GM23338 (cell line): ENCODE data around the gene ADGRG1. TPM values are rescaled to one million over a fixed set of nuclear protein-coding genes. Genes with fewer than 3 reads are reported as not detected.

Experiments
- ATAC-seq: fragments of 200-7000 bp; cut with Tn5 transposase; 3 replicates; pipeline ENCODE4 v1.9.1; 2020
- DNase-seq: peaks from one replicate; pipeline ENCODE4 v3.0.0-alpha.2; 2015; ENCODE audit warnings: low spot score
- H2AFZ ChIP-seq: fragments of 200-600 bp; sonication (generic); 2 replicates; pipeline ENCODE4 v1.8.0; 2016; ENCODE audit warnings: antibody characterized with exemption, mild to moderate bottlenecking, moderate library complexity
- H3F3A ChIP-seq: fragments of 200-600 bp; sonication (generic); replicated peaks from 2 replicates; pipeline ENCODE4 v1.8.0; 2017; ENCODE audit warnings: antibody characterized with exemption, mixed run types, low read depth
- H3K27ac ChIP-seq: fragments of 200-600 bp; sonication (generic); 2 replicates; pipeline ENCODE4 v1.6.1; 2016; ENCODE audit warnings: low read depth
- H3K27me3 ChIP-seq: fragments of 200-600 bp; sonication (generic); 2 replicates; pipeline ENCODE4 v1.8.0; 2016; ENCODE audit warnings: mild to moderate bottlenecking, mixed run types, moderate library complexity; ENCODE audit not compliant: insufficient read depth
- H3K36me3 ChIP-seq: fragments of 200-600 bp; sonication (generic); 2 replicates; pipeline ENCODE4 v1.8.0; 2016; ENCODE audit warnings: mild to moderate bottlenecking; ENCODE audit not compliant: insufficient read depth
- H3K4me1 ChIP-seq: fragments of 200-600 bp; sonication (generic); 2 replicates; pipeline ENCODE4 v1.8.0; 2016; ENCODE audit warnings: mild to moderate bottlenecking, moderate library complexity; ENCODE audit not compliant: insufficient read depth
- H3K4me2 ChIP-seq: fragments of 200-600 bp; sonication (generic); 2 replicates; pipeline ENCODE4 v1.7.1; 2017; ENCODE audit warnings: mixed run types
- H3K4me3 ChIP-seq: fragments of 200-600 bp; sonication (generic); 2 replicates; pipeline ENCODE4 v1.6.1; 2016; ENCODE audit warnings: mixed run types
- H3K79me2 ChIP-seq: fragments of 200-600 bp; sonication (generic); replicated peaks from 2 replicates; pipeline ENCODE4 v1.8.0; 2017; ENCODE audit warnings: mild to moderate bottlenecking; ENCODE audit not compliant: insufficient read depth
- H3K9me2 ChIP-seq: fragments of 200-600 bp; sonication (generic); 2 replicates; pipeline ENCODE4 v1.8.0; 2017; ENCODE audit not compliant: insufficient read depth
- H4K20me1 ChIP-seq: fragments of 200-600 bp; sonication (generic); replicated peaks from 2 replicates; pipeline ENCODE4 v1.8.0; 2017; ENCODE audit warnings: mild to moderate bottlenecking; ENCODE audit not compliant: insufficient read depth
- H3K27ac Mint-ChIP-seq: 2 replicates; pipeline ENCODE4 v1.8.0; 2020; ENCODE audit warnings: inconsistent platforms, mild to moderate bottlenecking, moderate library complexity, mixed read lengths
- H3K27me3 Mint-ChIP-seq: 3 replicates; pipeline ENCODE4 v1.8.0; 2022; ENCODE audit warnings: low read depth, mild to moderate bottlenecking, moderate library complexity, mixed read lengths, inconsistent platforms; ENCODE audit not compliant: insufficient read depth, poor library complexity
- H3K36me3 Mint-ChIP-seq: 3 replicates; pipeline ENCODE4 v1.8.0; 2021; ENCODE audit warnings: low read depth, mild to moderate bottlenecking, inconsistent platforms, moderate library complexity, mixed read lengths
- H3K4me1 Mint-ChIP-seq: 3 replicates; pipeline ENCODE4 v1.8.0; 2020; ENCODE audit warnings: mild to moderate bottlenecking, inconsistent platforms, mixed read lengths
- H3K4me3 Mint-ChIP-seq: 3 replicates; pipeline ENCODE4 v1.8.0; 2021; ENCODE audit warnings: moderate library complexity, mild to moderate bottlenecking, inconsistent platforms, mixed read lengths
- H3K9me3 Mint-ChIP-seq: 3 replicates; pipeline ENCODE4 v1.8.0; 2020; ENCODE audit warnings: moderate library complexity, mild to moderate bottlenecking, inconsistent platforms, mixed read lengths
- CREB1 ChIP-seq: fragments of 250-450 bp; sonication (Bioruptor Pico); IDR thresholded peaks from 2 replicates; pipeline ENCODE4 v1.5.0; 2020; ENCODE audit warnings: low read depth, mild to moderate bottlenecking, moderate library complexity
- CTCF ChIP-seq, 2 experiments: fragments of 200-600 bp in 1 of 2; sonication (generic) in 1 of 2; conservative IDR thresholded peaks; 2 replicates each; pipeline versions ENCODE4 v1.5.1 to v1.6.1; 2016 to 2017; ENCODE audit warnings: antibody characterized with exemption in 2 of 2, low read depth in 2 of 2, mild to moderate bottlenecking in 2 of 2, moderate library complexity in 1 of 2
- ETS1 ChIP-seq: IDR thresholded peaks from 2 replicates; pipeline ENCODE4 v1.6.1; 2016; ENCODE audit warnings: antibody characterized with exemption
- EZH2 ChIP-seq: fragments of 200-600 bp; sonication (generic); IDR thresholded peaks from one replicate; pipeline ENCODE4 v1.8.0; 2017; ENCODE audit warnings: antibody characterized with exemption, mild to moderate bottlenecking, low read depth; ENCODE audit not compliant: unreplicated experiment
- EZH2phosphoT487 ChIP-seq: fragments of 200-600 bp; sonication (generic); IDR thresholded peaks from one replicate; pipeline ENCODE4 v1.8.1; 2018; ENCODE audit warnings: antibody characterized with exemption; ENCODE audit not compliant: unreplicated experiment
- JUNB ChIP-seq: IDR thresholded peaks from one replicate; pipeline ENCODE4 v1.6.1; 2016; ENCODE audit warnings: antibody characterized with exemption; ENCODE audit not compliant: unreplicated experiment
- NANOG ChIP-seq: IDR thresholded peaks from 2 replicates; pipeline ENCODE4 v1.6.1; 2016; ENCODE audit warnings: antibody characterized with exemption, borderline replicate concordance
- POLR2AphosphoS5 ChIP-seq: IDR thresholded peaks from 2 replicates; pipeline ENCODE4 v1.6.1; 2016; ENCODE audit warnings: antibody characterized with exemption, low read depth
- REST ChIP-seq: IDR thresholded peaks from one replicate; pipeline ENCODE4 v1.6.1; 2018; ENCODE audit warnings: antibody characterized with exemption; ENCODE audit not compliant: unreplicated experiment
- STAT1 ChIP-seq: IDR thresholded peaks from one replicate; pipeline ENCODE4 v1.6.1; 2016; ENCODE audit warnings: antibody characterized with exemption; ENCODE audit not compliant: unreplicated experiment
- ZNF114 ChIP-seq: fragments of 250-450 bp; sonication (Bioruptor Pico); IDR thresholded peaks from 2 replicates; pipeline ENCODE4 v1.5.0; 2020; ENCODE audit warnings: mild to moderate bottlenecking, moderate library complexity
- ZNF331 ChIP-seq: fragments of 250-450 bp; sonication (Bioruptor Pico); IDR thresholded peaks from 2 replicates; pipeline ENCODE4 v1.5.0; 2020; ENCODE audit warnings: low read depth, mild to moderate bottlenecking, moderate library complexity
- ZNF462 ChIP-seq: fragments of 250-450 bp; sonication (Bioruptor Pico); IDR thresholded peaks from 2 replicates; pipeline ENCODE4 v1.5.0; 2020; ENCODE audit warnings: mild to moderate bottlenecking, moderate library complexity
- polyA plus RNA-seq: library from polyadenylated mRNA; unstranded; fragments of >200 nt; fragmentation: Nextera tagmentation; extraction: Ambion mirVana; gene quantifications from 2 replicates; pipeline ENCODE4 v1.2.1, GENCODE V29; 2016
- total RNA-seq: library from RNA; depleted of rRNA; stranded (reverse); fragments of >200 nt; shearing (Covaris generic); gene quantifications from 2 replicates; pipeline ENCODE4 v1.2.3, GENCODE V29; 2014

The ADGRG1 gene
- total and polyA plus RNA-seq, 2 experiments from 2014 or later: 0.14 to 0.47 TPM

- Histone ChIP-seq H3K4me2 (no peak overlapping the region), H2AFZ (no peak overlapping the region), H3K36me3 (no peaks in the 10 kb centered on the region), H3K27ac (no peak overlapping the region), H4K20me1 (no peaks in the 10 kb centered on the region), H3K9me2 (no peaks in the 10 kb centered on the region), H3K4me1 (no peaks in the 10 kb centered on the region), H3F3A (no peaks in the 10 kb centered on the region), H3K4me3 (no peak overlapping the region), H3K27me3 (no peaks in the 10 kb centered on the region), H3K79me2 (no peaks in the 10 kb centered on the region)
- H3K27me3 Mint-ChIP-seq: peaks cover 8% of the 10 kb centered on the region
- H3K27ac Mint-ChIP-seq: no peak overlapping the region
- TF ChIP-seq NANOG (no peak), ZNF462 (CRISPR knock-in tag) (no peak), JUNB (no peak), CREB1 (CRISPR knock-in tag) (no peak), REST (no peak), CTCF (conservative IDR thresholded peaks at IDR 0.05; ENCODE audit: low read depth in 2 of 2) (no peak), ZNF114 (CRISPR knock-in tag) (no peak), POLR2AphosphoS5 (no peak), ZNF331 (CRISPR knock-in tag) (no peak), ETS1 (no peak), EZH2phosphoT487 (no peak), STAT1 (no peak), EZH2 (no peak)
- H3K4me3 Mint-ChIP-seq: no peak overlapping the region
- DNase-seq (no peak), ATAC-seq (no peak)
- H3K4me1 Mint-ChIP-seq: peaks cover 16% of the 10 kb centered on the region
- H3K9me3 Mint-ChIP-seq: no peaks in the 10 kb centered on the region
- H3K36me3 Mint-ChIP-seq: no peaks in the 10 kb centered on the region
Observed at GRCh38 chr16:57687363-57687929, 59.0 kb downstream of the ADGRG1 start.
